Endothelial cell of umbilical vein (primary cell): ENCODE measurements around the gene HDAC1. TPM values are rescaled to one million over a fixed set of nuclear protein-coding genes. Genes with fewer than 3 reads are reported as not detected.

Experiments used
- BruUV-seq: library from RNA; stranded (reverse); fragments of 400-500 nt; replicated peaks from 2 replicates; lab custom pipeline; 2021; lab: Mats Ljungman, UMichigan
- CTCF ChIA-PET: fragments of 300-600, 350-600 bp; sonication (Branson Sonifier 250); formaldehyde crosslinking; loops from one replicate; lab custom pipeline; 2021; ENCODE audit warnings: antibody characterized with exemption, inconsistent platforms; lab: Charles Lee
- POLR2A ChIA-PET: fragments of 300-600, 350-600 bp; sonication (Branson Sonifier 250); formaldehyde crosslinking; loops from one replicate; lab custom pipeline; 2021; ENCODE audit warnings: antibody characterized with exemption, inconsistent platforms; lab: Charles Lee
- DNase-seq: peaks from one replicate; pipeline ENCODE4 v3.0.0-alpha.2; 2011; ENCODE audit warnings: low read depth, low spot score
- FAIRE-seq: peaks from 2 replicates; lab custom pipeline; 2011; peaks lifted over from hg19 to GRCh38; lab: Jason Lieb, UNC
- H2AFZ ChIP-seq: 2 replicates; pipeline ENCODE4 v1.6.0; 2012; ENCODE audit warnings: low read depth, low read length, control low read depth, inconsistent platforms
- H3K27ac ChIP-seq: 2 replicates; pipeline ENCODE4 v1.5.1; 2011; ENCODE audit warnings: low read depth, mild to moderate bottlenecking, control low read depth, low read length, moderate library complexity; ENCODE audit not compliant: insufficient read depth
- H3K27me3 ChIP-seq, 2 experiments: 2 replicates each; pipeline versions ENCODE4 v1.6.0 to v1.6.1; 2011; ENCODE audit warnings: low read length in 2 of 2, mixed read lengths in 1 of 2; ENCODE audit not compliant: control insufficient read depth in 2 of 2, insufficient read depth in 2 of 2
- H3K36me3 ChIP-seq, 2 experiments: 2 replicates in 1 of 2; 3 replicates in 1 of 2; pipeline ENCODE4 v1.5.1; 2011; ENCODE audit warnings: low read length in 2 of 2, mild to moderate bottlenecking in 1 of 2, moderate library complexity in 1 of 2; ENCODE audit not compliant: control insufficient read depth in 2 of 2, insufficient read depth in 2 of 2; ENCODE audit errors: extremely low read depth in 1 of 2
- H3K4me1 ChIP-seq: 3 replicates; pipeline ENCODE4 v1.5.1; 2011; ENCODE audit warnings: mild to moderate bottlenecking, low read length; ENCODE audit not compliant: control insufficient read depth, insufficient read depth; ENCODE audit errors: extremely low read depth
- H3K4me2 ChIP-seq: 2 replicates; pipeline ENCODE4 v1.6.1; 2011; ENCODE audit warnings: low read length, control low read depth, mixed read lengths; ENCODE audit not compliant: insufficient read depth
- H3K4me3 ChIP-seq, 3 experiments: fragments of 200-600 bp in 1 of 3; sonication (generic), shearing (Covaris generic) in 1 of 3; replicated peaks in 1 of 3; 2 replicates each; pipeline ENCODE4 v1.5.1; 2011 to 2016; ENCODE audit warnings: control low read depth in 3 of 3, low read length in 3 of 3, mild to moderate bottlenecking in 2 of 3, inconsistent platforms in 1 of 3, low read depth in 1 of 3, moderate library complexity in 1 of 3; ENCODE audit not compliant: insufficient read depth in 1 of 3
- H3K79me2 ChIP-seq: 2 replicates; pipeline ENCODE4 v1.6.0; 2012; ENCODE audit warnings: low read length, inconsistent platforms; ENCODE audit not compliant: control insufficient read depth, insufficient read depth
- H3K9ac ChIP-seq: replicated peaks from 2 replicates; pipeline ENCODE3; 2011; ENCODE audit warnings: low read length, control low read depth; ENCODE audit not compliant: insufficient read depth; ENCODE audit errors: extremely low read depth
- H3K9me1 ChIP-seq: replicated peaks from 3 replicates; pipeline ENCODE4 v1.6.0; 2011; ENCODE audit warnings: mild to moderate bottlenecking, low read length; ENCODE audit not compliant: control insufficient read depth, insufficient read depth; ENCODE audit errors: extremely low read depth
- H3K9me3 ChIP-seq: replicated peaks from 2 replicates; pipeline ENCODE4 v1.5.1; 2012; ENCODE audit warnings: low read length, inconsistent platforms; ENCODE audit not compliant: control insufficient read depth, insufficient read depth
- H4K20me1 ChIP-seq: replicated peaks from 2 replicates; pipeline ENCODE3; 2011; ENCODE audit warnings: mild to moderate bottlenecking, low read length; ENCODE audit not compliant: control insufficient read depth, insufficient read depth; ENCODE audit errors: extremely low read depth
- EZH2 ChIP-seq: IDR thresholded peaks from 2 replicates; pipeline ENCODE4 v1.6.1; 2012; ENCODE audit warnings: borderline replicate concordance, low read depth, mild to moderate bottlenecking, moderate library complexity, low read length, inconsistent platforms; ENCODE audit not compliant: severe bottlenecking
- FOS ChIP-seq: IDR thresholded peaks from 2 replicates; pipeline ENCODE4 v1.6.1; 2011; ENCODE audit warnings: mild to moderate bottlenecking, low read length, moderate library complexity, borderline replicate concordance; ENCODE audit not compliant: insufficient read depth
- GATA2 ChIP-seq: IDR thresholded peaks from 2 replicates; pipeline ENCODE4 v1.7.0; 2011; ENCODE audit warnings: low read depth, mild to moderate bottlenecking, moderate library complexity, mixed read lengths, low read length; ENCODE audit not compliant: insufficient read length, insufficient read depth
- JUN ChIP-seq: IDR thresholded peaks from 2 replicates; pipeline ENCODE4 v1.6.1; 2011; ENCODE audit warnings: borderline replicate concordance, low read depth; ENCODE audit not compliant: insufficient read length, insufficient read depth
- MYC ChIP-seq: IDR thresholded peaks from one replicate; pipeline ENCODE4 v1.6.1; 2011; ENCODE audit warnings: mild to moderate bottlenecking, low read depth, low read length
- POLR2A ChIP-seq: IDR thresholded peaks from 2 replicates; pipeline ENCODE4 v1.6.1; 2012; ENCODE audit warnings: low read depth, mild to moderate bottlenecking, control low read depth, low read length
- POLR2AphosphoS5 ChIP-seq: IDR thresholded peaks from 2 replicates; pipeline ENCODE4 v1.6.1; 2012; ENCODE audit warnings: low read depth, mild to moderate bottlenecking, control low read depth, low read length, moderate library complexity; ENCODE audit not compliant: insufficient read depth
- dilution Hi-C: fragments of 300-500 bp; cut with MboI; formaldehyde crosslinking; loops from one replicate; pipeline ENCODE4 v1.15.0; 2019; ENCODE audit warnings: low sequenced_read_pairs; ENCODE audit not compliant: extremely low pct_ligation_motif_present
- intact Hi-C: fragments of 100-400 bp; cut with micrococcal nuclease; formaldehyde crosslinking; loops from one replicate; pipeline ENCODE4 v1.10.0; 2022
- polyA plus RNA-seq, 4 experiments: library from polyadenylated mRNA; depleted of rRNA in 3 of 4; stranded (reverse) in 3 of 4; unstranded in 1 of 4; fragments of >200 nt; gene quantifications; 2 replicates each; pipeline versions ENCODE4 v1.2.1 to v1.2.3, GENCODE V29; 2011 to 2012; ENCODE audit warnings: missing spikeins in 1 of 4
- total RNA-seq: library from RNA; stranded (reverse); gene quantifications from 2 replicates; pipeline ENCODE4 v1.2.3, GENCODE V29; 2021
- TF ChIP-seq, protein P1 (sequence below), 2 donors: IDR thresholded peaks; 1 replicate in 1 of 2; 2 replicates in 1 of 2; pipeline ENCODE4 v1.5.1; 2011; ENCODE audit warnings: low read length in 2 of 2, mild to moderate bottlenecking in 2 of 2, moderate library complexity in 2 of 2, control low read depth in 1 of 2, inconsistent platforms in 1 of 2, low read depth in 1 of 2; ENCODE audit not compliant: insufficient read depth in 1 of 2; ENCODE audit errors: extremely low read depth in 1 of 2
- TF ChIP-seq, protein P2 (sequence below): IDR thresholded peaks from 2 replicates; pipeline ENCODE4 v1.6.1; 2011; ENCODE audit not compliant: insufficient read depth, insufficient read length

The HDAC1 gene
- total and polyA plus RNA-seq, 2 donors (not counting 3 experiments of a cell fraction or from before 2014, with no cell fraction given), result 138 to 141 TPM

DNA sequence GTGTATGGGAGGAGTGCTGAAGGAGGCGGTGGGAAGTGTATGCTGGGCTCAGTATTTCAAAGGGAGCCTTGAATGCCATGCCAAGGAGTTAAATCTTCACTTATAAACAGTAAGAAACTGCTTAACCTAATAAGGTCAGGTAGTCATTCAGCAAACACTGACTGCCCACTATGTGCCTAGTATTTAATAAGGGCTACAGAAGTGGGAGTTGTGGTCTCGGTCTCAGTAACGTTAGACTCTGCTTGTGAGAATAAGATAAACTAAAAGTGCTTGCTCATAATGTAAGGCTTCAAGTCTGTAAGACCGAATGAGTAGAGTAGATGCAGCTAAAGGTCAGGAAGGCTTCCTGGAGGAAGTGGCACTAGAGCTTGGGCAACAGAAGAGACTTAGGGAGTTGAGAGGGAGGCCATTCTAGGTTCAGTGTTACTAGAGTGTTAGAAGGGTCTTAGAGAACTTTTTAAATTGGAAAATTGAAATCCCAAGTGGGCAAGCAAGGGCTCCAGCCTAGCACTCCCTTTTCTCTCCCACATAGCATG is 38.1 kb downstream of the HDAC1 start:
- intact Hi-C loops, result no loop called here

More for the DNA sequence above, 38.1 kb downstream of the HDAC1 start:
- BruUV-seq, result no TSS peak
- Histone ChIP-seq H4K20me1 (no peaks in the 10 kb centered on the region), H3K4me3 (no peak overlapping the region), H3K4me1 (peaks cover 14% of the 10 kb centered on the region), H3K9me3 (no peaks in the 10 kb centered on the region), H3K27ac (no peak overlapping the region), H3K36me3 (peaks cover 20 to 51% of the 10 kb centered on the region in 2 experiments), H3K4me2 (no peak overlapping the region), H3K9me1 (no peaks in the 10 kb centered on the region), H3K9ac (no peak overlapping the region), H3K27me3 (no peaks in the 10 kb centered on the region), H2AFZ (no peak overlapping the region), H3K79me2 (peaks cover 14% of the 10 kb centered on the region)
- dilution Hi-C loops, result no loop called here
- FAIRE-seq (no peak), DNase-seq (no peak)
- ChIA-PET POLR2A (no interaction called here), CTCF (interaction anchor here (1.0 to 2.1 kb wide), 4 partner anchors 8 to 114 kb away, joined by 3 to 12 read pairs (median 4); no protein-coding TSS in a partner anchor)
- no peak for TF ChIP-seq MYC
- TF ChIP-seq, protein P1, sequence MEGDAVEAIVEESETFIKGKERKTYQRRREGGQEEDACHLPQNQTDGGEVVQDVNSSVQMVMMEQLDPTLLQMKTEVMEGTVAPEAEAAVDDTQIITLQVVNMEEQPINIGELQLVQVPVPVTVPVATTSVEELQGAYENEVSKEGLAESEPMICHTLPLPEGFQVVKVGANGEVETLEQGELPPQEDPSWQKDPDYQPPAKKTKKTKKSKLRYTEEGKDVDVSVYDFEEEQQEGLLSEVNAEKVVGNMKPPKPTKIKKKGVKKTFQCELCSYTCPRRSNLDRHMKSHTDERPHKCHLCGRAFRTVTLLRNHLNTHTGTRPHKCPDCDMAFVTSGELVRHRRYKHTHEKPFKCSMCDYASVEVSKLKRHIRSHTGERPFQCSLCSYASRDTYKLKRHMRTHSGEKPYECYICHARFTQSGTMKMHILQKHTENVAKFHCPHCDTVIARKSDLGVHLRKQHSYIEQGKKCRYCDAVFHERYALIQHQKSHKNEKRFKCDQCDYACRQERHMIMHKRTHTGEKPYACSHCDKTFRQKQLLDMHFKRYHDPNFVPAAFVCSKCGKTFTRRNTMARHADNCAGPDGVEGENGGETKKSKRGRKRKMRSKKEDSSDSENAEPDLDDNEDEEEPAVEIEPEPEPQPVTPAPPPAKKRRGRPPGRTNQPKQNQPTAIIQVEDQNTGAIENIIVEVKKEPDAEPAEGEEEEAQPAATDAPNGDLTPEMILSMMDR (IDR thresholded peaks at IDR 0.05; ENCODE audit: extremely low read depth in 1 of 2, insufficient read depth in 1 of 2, low read depth in 1 of 2, low read length in 2 of 2), result no peak
- no peak for TF ChIP-seq JUN
- no peak for TF ChIP-seq FOS
- TF ChIP-seq, protein P2, sequence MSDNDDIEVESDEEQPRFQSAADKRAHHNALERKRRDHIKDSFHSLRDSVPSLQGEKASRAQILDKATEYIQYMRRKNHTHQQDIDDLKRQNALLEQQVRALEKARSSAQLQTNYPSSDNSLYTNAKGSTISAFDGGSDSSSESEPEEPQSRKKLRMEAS, result no peak
- no peak for TF ChIP-seq EZH2
- no peak for TF ChIP-seq GATA2
- TF ChIP-seq POLR2A, result no peak
- TF ChIP-seq POLR2AphosphoS5, result no peak
